ENCODE results near the gene TIPARP.

GRCh38 chr3:156649681-156650080, 24.7 kb upstream of the TIPARP start:
- TF ChIP-seq, protein P1, sequence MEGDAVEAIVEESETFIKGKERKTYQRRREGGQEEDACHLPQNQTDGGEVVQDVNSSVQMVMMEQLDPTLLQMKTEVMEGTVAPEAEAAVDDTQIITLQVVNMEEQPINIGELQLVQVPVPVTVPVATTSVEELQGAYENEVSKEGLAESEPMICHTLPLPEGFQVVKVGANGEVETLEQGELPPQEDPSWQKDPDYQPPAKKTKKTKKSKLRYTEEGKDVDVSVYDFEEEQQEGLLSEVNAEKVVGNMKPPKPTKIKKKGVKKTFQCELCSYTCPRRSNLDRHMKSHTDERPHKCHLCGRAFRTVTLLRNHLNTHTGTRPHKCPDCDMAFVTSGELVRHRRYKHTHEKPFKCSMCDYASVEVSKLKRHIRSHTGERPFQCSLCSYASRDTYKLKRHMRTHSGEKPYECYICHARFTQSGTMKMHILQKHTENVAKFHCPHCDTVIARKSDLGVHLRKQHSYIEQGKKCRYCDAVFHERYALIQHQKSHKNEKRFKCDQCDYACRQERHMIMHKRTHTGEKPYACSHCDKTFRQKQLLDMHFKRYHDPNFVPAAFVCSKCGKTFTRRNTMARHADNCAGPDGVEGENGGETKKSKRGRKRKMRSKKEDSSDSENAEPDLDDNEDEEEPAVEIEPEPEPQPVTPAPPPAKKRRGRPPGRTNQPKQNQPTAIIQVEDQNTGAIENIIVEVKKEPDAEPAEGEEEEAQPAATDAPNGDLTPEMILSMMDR (IDR thresholded peaks at IDR 0.05): no peak
- no peak for TF ChIP-seq POLR2A (IDR thresholded peaks at IDR 0.05)
- no peak for TF ChIP-seq EP300 (IDR thresholded peaks at IDR 0.05)
- TF ChIP-seq POLR2AphosphoS5 (IDR thresholded peaks at IDR 0.05): no peak

Data from sigmoid colon (tissue), 4 donors.